ENCODE measurements around the gene PHYKPL. TPM values are rescaled to one million over a fixed set of nuclear protein-coding genes. Genes with fewer than 3 reads are reported as not detected.
A peak's percentile ranks its signal among the peaks of the same experiment; 100 is the strongest.
"Not testable (repeated sequence)": the region's sequence is repeated elsewhere in the genome, so short reads cannot be mapped to it uniquely, and the experiment has no call there.

PHYKPL gene
- total RNA-seq, 2 donors from 2014 or later, result 43.6 to 53.5 TPM

DNA sequence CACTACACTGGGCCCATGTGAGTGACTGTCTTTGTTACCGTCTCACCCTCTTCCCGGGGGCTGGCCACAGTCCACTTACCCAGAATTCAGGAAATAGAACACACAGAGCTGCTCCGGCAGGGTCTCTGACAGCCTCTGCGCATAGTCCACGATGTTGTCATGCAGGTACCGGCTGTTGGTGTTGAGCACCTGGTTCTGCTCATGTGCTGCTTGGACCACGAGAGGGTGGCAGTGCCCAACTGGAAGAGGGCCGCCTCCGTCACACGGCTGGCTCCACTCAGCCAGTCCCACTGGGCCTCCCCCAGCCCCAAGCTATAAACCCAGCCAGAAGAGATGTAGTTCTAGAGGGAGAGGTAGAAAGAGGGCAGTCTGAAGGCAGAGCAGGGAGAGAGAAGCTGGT, 2.7 kb downstream of the PHYKPL start:
- no peak for DNase-seq
- intact Hi-C loops (cut with DNase I), result no loop called here
- no peak for ATAC-seq

DNA sequence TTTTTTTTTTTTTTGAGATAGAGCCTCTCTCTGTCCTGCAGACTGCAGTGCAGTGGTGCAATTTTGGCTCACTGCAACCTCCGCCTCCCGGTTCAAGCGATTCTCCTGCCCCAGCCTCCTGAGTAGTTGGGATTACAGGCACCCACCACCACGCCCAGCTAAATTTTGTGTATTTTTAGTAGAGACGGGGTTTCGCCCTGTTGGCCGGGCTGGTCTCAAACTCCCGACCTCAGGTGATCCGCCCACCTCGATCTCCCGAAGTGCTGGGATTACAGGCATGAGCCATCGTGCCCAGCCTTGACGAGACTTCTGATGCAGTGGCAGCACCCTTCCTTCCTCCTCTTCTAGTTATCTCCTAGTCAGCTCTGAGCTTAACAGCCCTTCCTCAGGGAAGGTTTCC, 3.5 kb downstream of the PHYKPL start:
- ATAC-seq; DNase-seq; intact Hi-C loops (cut with DNase I): not testable (repeated sequence)

DNA sequence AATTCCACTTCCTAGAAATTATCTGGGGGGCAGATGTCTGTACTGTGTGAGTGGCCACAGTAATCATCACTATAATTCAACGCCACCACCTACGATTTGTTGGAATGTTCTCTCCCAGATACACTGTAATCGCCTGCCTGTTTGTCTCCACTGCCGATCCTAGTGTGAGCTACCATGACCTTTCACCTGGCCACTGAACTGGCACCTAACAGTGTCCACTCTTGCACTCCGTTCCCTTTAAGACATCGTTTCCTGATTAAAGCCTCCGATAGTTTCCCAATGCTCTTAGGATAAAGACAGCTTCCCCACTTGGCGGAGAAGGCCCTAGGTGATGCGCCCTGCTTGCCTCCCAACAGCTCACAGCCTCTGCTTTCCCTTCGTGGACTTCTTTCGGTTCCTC, 4.0 kb downstream of the PHYKPL start:
- ATAC-seq (no peak), DNase-seq (no peak)
- intact Hi-C loops (cut with DNase I), result no loop called here

DNA sequence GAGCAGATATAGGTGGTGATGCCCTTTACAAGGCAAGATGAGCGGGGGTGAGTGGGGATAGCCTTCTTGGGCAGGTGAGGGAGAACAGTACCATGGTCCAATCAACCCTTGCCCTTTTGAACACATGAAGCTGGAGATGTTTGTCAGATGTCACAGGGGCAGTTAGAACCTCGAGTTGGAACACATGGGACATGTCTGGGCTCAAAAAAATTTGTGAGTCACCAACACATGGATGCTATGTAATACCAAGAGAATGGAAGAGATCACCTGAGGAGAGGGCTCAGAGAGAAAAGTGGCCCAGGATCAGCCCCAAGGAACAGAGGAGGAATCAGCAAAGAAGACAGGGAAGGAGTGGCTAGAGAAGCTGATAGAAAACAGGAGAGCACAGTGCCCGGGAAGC, 4.7 kb downstream of the PHYKPL start:
- ATAC-seq (no peak), DNase-seq (no peak)
- intact Hi-C loops (cut with DNase I), result no loop called here

DNA sequence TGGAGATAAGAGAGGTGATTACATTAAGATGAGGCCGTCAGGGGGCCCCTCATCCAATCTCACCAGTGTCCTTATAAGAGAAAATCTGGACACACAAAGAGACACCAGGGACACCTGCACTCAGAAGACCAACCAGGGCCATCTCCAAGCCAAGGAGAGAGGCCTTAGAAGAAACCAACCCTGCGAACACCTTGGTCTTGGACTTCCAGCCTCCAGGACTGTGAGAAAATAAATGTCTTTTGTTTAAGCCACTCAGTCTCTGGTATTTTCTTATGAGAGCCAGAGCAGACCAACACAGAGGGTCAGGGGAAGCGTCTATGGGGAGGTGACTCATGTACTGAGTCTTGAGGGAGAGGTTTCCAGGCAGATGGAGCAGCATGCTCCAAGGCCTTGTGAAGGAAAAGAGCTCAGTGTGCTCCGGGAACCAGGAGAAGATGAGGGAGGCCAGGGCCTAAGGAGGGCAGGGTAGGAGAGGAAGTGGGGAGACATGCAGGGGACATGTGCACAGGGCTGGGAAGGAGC, 5.4 kb downstream of the PHYKPL start:
- no peak for DNase-seq
- ATAC-seq, result no peak
- intact Hi-C loops (cut with DNase I), result no loop called here

DNA sequence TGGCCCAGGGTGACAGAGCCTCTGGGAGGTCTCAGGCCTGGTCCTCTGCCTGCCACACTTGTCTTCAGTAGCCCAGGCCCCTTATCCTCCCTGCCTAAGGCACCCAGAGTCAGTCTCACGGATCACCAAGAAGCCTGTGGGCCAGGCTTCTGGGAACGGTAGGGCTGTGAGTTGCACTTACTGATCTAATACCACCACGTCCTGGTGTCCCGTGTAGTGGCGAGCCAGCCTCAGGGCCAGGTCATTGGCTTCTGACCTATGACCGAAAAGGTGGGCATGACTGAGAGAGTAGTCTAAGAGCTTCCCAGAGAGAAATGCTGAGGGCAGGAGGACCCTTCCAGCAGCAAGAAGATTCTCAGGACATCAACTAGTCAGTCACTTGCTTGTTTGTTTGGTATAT, 7.4 kb downstream of the PHYKPL start:
- intact Hi-C loops (cut with DNase I), result no loop called here
- DNase-seq (no peak), ATAC-seq (no peak)

DNA sequence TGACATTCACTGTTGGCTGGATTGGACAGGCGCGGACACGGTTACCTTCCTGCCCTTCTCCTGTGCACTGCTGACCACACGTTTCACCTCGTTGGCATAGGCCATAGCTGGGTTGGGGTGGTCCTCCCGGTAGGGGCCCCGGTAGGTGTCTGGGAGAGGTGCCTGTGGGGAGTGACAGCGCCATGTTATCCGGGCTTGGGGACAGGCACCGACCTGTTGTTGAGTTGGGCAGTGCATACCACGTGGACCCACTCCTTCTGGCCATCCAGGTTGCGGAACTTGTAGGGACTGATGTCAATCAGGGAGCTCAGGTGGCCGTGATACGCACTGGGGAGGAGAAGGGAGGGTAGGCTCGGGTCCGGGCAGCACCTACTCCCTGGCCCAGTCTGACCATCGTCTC, 8.2 kb downstream of the PHYKPL start:
- DNase-seq (no peak), ATAC-seq (peak in 1 of 2 donors; percentile 12)
- intact Hi-C loops (cut with DNase I), result no loop called here

DNA sequence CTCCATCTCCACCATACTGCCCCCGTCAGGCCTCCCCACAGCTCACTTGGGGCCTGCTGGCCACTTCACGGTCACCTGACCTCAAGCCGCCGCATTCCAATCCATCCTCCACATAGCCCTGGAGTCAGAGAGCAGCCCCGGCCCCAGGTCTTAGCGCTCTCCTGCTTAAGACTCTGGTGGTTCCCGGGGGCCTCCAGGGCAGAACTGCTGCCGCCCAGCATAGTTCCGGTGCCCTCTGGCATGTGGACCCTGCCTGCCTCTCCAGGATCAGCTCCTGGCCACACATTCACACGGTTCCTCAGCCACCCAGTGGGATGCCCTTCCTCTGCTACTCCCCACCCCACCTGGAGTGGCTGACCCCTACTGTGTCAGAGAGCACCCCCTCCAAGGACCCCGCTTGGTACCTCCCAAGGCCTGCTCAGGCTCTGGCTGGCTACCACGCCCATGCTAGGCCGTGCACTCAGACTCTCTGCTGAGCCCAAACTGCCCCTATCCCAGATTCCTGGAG, 8.7 kb downstream of the PHYKPL start:
- no peak for DNase-seq
- peak in 1 of 2 donors; percentile 12 for ATAC-seq
- intact Hi-C loops (cut with DNase I), result no loop called here

DNA sequence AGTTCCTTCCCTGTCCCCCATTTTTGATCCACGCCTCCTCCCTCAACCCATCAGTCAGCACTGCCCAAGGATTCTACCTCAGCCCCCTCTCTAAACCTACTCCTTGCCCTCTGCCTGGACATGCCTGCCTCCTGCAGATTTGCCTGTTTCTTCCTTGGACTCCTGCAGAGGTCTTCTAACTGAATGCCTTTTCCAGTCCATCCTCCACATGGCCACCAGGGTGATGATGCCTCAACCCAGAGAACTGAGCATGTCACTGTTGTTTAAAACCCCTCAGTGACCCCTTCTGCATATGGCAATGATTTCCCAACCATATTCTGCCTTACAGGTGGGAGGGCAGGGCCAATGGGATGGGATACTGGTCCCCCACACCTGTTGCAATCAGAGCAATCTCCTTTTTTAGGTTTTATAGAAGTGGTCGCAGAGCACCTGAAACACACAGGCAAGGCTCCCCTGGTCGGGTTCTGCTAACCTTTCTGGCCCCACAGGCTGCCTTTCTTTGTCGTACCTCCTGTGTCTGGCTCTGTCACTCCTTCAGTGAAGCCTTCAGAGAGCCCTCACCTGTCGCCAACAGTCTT, 9.3 kb downstream of the PHYKPL start:
- DNase-seq, result no peak
- intact Hi-C loops (cut with DNase I), result no loop called here
- ATAC-seq, result no peak

DNA sequence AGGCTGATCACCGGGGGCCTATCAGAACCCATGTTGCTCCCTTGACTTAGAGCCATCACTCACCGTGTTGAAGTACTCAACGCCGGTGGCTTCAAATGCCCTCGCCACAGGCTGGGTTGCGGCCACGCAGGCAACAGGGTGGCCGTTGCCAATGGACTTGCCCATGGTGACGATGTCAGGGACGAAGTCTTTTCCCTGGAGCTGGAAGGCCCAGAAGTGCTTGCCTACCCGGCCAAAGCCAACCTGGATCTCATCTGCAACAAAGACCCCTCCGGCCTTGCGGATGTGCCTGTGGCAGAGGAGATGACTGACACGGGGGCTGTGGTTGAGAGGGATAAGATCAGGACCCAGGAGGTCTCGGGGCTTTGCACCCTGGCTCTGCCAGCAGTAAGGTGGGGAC, 10.3 kb downstream of the PHYKPL start:
- intact Hi-C loops (cut with DNase I), result no loop called here
- ATAC-seq (no peak), DNase-seq (no peak)

DNA sequence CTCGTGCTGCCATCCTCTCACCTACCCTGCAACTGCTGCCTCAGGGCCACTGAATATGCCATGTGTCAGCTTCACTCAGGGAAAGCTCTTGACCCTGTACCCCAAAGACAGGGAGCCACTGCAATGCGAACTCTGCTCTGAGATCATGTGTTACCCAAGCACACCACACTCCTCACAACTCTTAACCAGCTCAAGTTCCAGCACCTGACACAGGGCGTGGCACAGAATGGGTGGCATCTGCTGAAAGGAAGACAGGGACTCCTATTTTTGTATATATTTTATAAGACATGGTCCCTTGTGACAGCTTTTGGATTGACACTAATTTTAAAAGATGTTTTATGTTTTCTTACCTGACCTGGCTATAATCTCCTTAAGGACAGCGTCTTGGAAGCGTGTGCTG, 10.7 kb downstream of the PHYKPL start:
- intact Hi-C loops (cut with DNase I), result no loop called here
- DNase-seq (no peak), ATAC-seq (no peak)

DNA sequence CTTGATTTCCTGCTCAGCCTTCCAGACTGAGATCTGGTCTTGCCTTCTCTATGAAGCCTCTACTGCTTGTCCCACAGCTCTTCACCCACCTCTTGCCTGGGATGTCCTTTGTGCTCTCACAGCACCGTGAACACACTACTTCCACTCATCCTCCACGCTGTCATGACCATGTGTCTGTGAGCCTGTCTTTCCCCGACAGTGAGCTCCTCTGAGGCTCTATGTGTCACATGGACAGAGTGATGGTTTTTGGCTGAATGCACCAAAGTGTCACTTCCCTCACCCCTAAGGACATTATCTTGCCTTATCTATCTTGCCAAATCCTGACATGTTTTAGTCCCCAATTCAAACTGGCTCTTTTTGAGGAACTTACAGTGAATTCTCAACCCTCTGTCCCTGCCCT, 11.3 kb downstream of the PHYKPL start:
- DNase-seq (no peak), ATAC-seq (no peak)
- intact Hi-C loops (cut with DNase I), result no loop called here

DNA sequence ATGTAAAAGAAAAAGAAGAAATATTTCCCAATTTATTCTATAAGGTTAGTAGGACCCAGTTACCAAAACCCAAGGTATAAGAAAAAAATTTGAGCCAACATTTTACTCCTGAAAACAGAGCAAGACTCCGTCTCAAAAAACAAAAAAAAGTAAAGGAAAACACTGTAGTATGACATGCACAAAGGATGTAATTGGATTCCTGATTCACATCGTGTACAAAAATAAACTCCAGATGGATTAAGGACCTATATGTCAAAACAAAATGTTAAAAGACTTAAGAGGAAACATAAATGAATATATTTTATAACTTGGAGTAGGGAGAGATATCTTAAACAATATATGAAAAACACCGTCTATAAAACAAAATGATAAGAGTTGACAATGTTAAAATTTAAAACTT, 13.8 kb downstream of the PHYKPL start:
- intact Hi-C loops (cut with DNase I), result no loop called here
- ATAC-seq (no peak), DNase-seq (no peak)

DNA sequence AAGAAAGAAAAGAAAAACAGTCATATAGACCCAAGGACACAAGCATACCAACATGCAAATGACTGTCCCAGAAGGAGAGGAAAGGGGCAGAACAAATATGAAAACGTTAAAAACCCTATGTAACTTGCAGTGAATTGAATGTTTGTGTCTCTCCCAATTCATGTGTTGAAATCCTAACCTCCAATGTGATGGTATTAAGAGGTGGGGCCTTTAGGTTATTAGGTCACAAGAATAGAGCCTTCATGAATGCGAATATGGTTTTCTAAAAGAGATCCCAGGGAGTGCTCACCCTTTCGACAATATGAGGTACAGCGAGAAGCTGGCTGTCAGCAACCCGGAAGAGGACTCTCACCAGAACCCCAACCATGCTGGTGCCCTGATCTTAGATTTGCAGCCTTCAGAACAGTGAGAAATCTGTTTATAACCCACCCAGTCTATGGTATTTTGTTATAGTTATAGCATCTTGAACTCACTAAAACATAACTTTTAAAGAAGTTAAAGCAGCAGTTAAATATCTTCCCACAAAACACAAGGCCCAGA, 14.3 kb downstream of the PHYKPL start:
- no peak for ATAC-seq
- intact Hi-C loops (cut with DNase I), result no loop called here
- DNase-seq, result no peak

DNA sequence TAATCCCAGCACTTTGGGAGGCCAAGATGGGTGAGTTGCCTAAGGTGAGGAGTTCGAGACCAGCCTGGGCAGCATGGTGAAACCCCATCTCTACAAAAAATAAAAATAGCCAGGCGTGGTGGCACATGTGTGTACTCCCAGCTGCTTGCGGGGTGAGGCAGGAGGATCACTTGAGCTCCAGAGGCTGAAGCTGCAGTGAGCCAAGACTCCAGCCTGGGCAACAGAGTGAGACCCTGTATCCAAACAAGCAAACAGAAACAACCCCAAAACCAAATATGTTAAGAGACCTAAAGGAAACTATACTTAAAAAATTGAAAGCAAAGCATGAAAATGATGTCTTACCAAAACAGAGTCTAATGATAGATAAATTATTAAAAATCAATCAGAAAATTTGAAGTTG, 15.8 kb downstream of the PHYKPL start:
- intact Hi-C loops (cut with DNase I), result no loop called here
- no peak for DNase-seq
- ATAC-seq, result no peak

DNA sequence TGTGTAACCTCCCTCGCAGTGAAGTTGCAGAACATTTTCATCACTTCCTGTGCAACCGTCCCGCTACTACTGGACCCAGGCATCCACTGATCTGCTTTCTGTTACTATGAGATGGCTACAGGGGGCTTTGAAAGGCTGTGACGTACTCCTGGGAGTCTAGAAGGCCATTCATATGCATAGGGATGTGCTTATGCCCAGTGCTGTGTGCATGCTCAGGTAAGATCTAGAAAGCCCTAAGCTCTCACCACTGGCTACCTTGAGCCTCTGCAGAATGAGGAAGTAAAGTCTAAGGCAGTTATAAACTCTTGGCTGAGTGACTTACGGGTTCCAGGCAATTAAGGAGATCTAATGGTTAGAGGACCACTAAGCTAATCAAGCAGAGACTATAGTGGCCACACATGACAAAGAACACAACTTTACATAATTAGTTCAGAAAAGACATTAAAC, 16.5 kb downstream of the PHYKPL start:
- DNase-seq, result no peak
- ATAC-seq, result no peak
- intact Hi-C loops (cut with DNase I), result no loop called here

DNA sequence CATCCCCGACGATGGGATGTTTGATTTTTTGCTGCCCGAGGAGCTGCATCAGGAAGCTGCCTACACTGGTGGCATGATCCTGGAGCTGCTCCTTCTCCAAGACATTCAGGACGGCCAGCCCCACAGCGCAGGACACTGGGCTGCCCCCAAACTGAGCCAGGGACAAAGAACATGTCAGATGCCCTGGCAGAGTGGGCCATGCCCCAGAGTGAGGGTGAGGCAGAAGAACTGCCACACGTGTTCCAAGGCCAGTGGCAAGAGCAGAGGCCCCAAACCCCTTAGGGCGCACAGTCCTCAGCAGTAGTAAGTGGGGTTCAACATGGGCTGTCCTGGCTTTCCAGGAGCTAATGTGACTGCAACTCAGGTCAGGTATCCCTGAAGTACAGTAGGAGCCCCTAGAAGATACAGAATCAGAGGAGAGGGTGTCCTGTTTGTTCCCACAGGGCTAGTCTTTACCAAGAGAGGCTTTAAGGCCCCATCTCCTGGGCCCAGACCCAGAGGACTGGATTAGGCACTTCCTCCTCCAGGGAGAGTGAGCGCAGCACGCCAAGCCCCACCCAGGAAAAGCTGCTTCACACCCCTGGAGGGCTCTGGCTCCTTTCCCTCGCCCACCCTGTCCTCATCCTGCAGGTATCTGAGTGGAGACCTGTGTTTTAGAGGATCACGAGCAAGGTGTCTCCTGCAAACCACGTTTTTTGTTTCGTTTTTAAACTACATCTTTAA, 17.2 kb downstream of the PHYKPL start:
- intact Hi-C loops (cut with DNase I), result no loop called here
- DNase-seq, result peak; percentile 24
- no peak for ATAC-seq

DNA sequence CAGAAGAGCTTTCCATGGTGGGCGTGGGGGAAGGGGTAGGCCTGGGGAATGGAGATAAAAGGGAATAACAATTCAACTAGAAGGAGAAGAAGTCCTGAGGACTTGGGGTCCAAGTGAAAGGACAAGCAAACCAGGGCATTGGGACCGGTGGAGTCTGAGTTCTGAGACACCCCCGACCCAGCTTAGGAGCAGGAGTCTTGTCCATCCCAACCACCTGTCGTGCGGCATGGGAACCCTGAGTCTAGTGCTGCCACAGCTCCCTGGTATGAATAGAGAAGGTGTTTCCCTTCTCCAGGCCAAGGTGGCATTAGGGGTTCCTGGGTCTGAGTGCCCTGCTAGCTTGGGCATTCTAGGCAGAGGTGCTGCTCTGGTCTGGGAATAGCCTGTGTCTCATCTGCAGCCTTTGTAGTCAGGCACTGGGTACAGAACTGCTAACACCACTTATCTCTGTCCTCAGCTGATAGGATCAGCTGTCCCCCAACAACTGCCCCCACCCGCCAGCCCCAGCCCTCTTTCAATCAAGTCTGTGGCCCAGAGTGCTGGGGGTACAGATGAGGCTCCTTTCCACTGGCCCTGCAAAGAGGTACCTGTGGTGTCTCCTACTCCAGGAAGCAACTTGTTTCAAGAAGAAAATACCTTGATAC, 18.3 kb downstream of the PHYKPL start:
- intact Hi-C loops (cut with DNase I), result no loop called here
- ATAC-seq (no peak), DNase-seq (peak; percentile 17)

DNA sequence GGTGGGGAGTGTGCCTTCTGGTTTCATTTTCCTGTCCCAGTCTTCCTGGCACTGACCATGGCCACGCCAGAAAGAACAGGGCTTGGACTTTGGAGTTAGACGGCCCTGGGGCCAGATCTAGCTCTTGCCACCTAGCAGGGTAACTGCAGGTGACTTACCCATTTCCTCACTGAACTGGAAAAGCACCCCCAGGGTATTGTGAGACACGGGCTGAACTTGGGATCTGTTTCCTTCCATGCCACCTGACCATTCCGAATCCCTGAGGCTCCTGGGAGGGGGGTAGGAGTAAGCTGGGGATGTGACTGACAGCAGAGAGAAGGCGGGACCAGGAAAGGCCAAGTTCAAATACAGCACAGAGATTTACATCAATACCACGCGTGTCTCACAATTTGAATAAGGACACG, 18.9 kb downstream of the PHYKPL start:
- intact Hi-C loops (cut with DNase I), result no loop called here
- DNase-seq (peak; percentile 3), ATAC-seq (no peak)

DNA sequence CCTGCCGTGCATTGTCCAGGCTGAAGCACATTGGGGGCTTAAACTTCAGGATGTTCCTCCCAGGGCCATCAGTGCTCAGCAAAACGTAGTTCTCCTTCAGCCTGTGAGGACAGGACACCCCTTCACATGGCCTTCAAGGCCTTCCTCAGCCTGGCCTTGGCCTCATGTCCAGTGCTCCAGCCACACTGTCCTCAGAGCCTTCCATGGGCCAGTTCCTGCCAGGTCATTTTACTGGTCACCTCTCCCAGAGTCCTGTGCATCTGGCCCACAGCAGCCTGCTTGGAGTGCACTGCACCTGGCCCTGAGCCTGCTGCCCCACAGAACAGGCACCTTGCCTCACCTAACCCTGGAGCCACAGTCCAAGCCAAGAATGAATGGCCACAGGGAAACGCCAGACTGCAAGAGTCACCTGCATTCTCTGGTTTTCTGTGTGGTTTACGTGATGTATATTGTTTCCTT, 19.6 kb downstream of the PHYKPL start:
- intact Hi-C loops (cut with DNase I), result no loop called here
- DNase-seq (peak; percentile 11), ATAC-seq (no peak)

Data from left cardiac atrium (tissue), 4 donors.